Suprapubic skin (tissue), 3 donors: ENCODE results near the gene GPR82.

ENCODE experiments used
- POLR2A ChIP-seq, 2 donors: fragments of 450-650 bp; IDR thresholded peaks; one replicate each; pipeline ENCODE4 v1.6.1; 2017; ENCODE audit warnings: antibody characterized with exemption in 2 of 2, mild to moderate bottlenecking in 2 of 2, moderate library complexity in 2 of 2
- TF ChIP-seq, protein P1 (sequence below), 2 donors: fragments of 200-600 bp in 1 of 2; fragments of 450-650 bp in 1 of 2; sonication (generic) in 1 of 2; IDR thresholded peaks; one replicate each; pipeline ENCODE4 v1.5.1; 2016 to 2019; ENCODE audit warnings: antibody characterized with exemption in 2 of 2, mild to moderate bottlenecking in 1 of 2, moderate library complexity in 1 of 2

DNA sequence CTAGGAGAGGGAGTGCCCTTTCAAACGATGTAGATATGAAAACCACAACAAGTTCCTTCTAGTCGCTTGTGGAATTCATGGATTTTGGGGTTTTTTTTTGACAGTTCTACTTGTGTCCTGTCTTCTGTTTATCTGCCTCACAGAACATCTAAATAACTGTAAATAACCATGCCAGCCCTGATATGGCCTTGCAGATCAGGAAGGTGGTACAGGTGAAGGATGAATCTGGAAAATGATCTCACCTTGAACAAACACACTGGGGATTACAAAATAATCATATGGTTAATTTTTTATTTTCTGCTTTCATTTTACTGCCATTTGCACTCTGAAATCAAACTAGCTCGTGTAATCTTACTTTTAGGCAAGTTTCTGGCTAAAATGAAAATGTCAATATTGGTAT is 37.2 kb downstream of the GPR82 start:
- TF ChIP-seq, protein P1, sequence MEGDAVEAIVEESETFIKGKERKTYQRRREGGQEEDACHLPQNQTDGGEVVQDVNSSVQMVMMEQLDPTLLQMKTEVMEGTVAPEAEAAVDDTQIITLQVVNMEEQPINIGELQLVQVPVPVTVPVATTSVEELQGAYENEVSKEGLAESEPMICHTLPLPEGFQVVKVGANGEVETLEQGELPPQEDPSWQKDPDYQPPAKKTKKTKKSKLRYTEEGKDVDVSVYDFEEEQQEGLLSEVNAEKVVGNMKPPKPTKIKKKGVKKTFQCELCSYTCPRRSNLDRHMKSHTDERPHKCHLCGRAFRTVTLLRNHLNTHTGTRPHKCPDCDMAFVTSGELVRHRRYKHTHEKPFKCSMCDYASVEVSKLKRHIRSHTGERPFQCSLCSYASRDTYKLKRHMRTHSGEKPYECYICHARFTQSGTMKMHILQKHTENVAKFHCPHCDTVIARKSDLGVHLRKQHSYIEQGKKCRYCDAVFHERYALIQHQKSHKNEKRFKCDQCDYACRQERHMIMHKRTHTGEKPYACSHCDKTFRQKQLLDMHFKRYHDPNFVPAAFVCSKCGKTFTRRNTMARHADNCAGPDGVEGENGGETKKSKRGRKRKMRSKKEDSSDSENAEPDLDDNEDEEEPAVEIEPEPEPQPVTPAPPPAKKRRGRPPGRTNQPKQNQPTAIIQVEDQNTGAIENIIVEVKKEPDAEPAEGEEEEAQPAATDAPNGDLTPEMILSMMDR (IDR thresholded peaks at IDR 0.05): no peak
- no peak for TF ChIP-seq POLR2A (IDR thresholded peaks at IDR 0.05)
